ENCODE measurements around the gene RFX7. TPM values are rescaled to one million over a fixed set of nuclear protein-coding genes. Genes with fewer than 3 reads are reported as not detected.

Gene RFX7
- total and polyA plus RNA-seq, 2 of the 8 experiments (the other 6 are each of a cell fraction or from before 2014, with no cell fraction given) = 10.4 to 40.9 TPM

DNA sequence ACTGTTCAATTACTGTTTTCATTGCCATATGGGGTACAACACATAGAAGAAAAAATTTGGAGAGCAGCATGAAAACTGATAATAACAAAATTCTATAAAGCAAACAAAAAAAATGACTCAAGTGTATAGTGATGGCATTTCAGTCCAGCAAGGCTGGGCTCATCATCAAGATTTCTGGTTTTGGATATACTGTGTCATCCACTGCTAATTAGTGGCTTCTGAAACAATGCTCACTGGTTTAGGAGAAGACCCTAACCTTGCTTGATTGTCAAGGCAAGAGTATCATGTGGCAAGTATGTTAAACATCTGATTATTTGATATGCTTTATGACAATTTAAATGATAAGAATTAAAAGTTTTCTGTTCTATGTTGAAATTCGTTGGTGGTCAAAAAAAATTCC is 96.9 kb downstream of the RFX7 start:
- peaks cover 0 to 22% (median 11%) of the 10 kb centered on the region in 4 experiments; a peak in 4 of 8 replicates for H3K36me3 ChIP-seq (ENCODE audit: control insufficient read depth in 2 of 4, insufficient read depth in 4 of 4, low read length in 3 of 4)
- H4K91ac ChIP-seq (replicated peaks; ENCODE audit: insufficient read length, low read length) = no peak overlapping the region
- H4K20me1 ChIP-seq (replicated peaks in 1 of 2; ENCODE audit: control insufficient read depth in 1 of 2, insufficient read depth in 2 of 2, low read length in 2 of 2) = peaks cover 2 to 6% of the 10 kb centered on the region in 2 experiments
- no peaks in the 10 kb centered on the region; a peak in 1 of 7 replicates for H3K4me1 ChIP-seq (replicated peaks in 1 of 4; ENCODE audit: control insufficient read depth in 3 of 4, insufficient read depth in 4 of 4, low read length in 3 of 4)
- ChIA-PET CTCF (ENCODE audit: partially characterized antibody) (no interaction called here), POLR2A (ENCODE audit: partially characterized antibody) (no interaction called here)
- H3K14ac ChIP-seq (ENCODE audit: insufficient read length) = no peak overlapping the region
- TF ChIP-seq JUND (IDR thresholded peaks at IDR 0.05; ENCODE audit: low read length) = no peak
- no peak for TF ChIP-seq RFX5 (IDR thresholded peaks at IDR 0.05; ENCODE audit: borderline replicate concordance, low read depth, low read length)
- no peak for TF ChIP-seq SAP30 (IDR thresholded peaks at IDR 0.05; ENCODE audit: insufficient read depth, insufficient replicate concordance, low read length)
- TF ChIP-seq RXRA (IDR thresholded peaks at IDR 0.05; ENCODE audit: insufficient read depth, low read depth, low read length) = no peak
- no peak for TF ChIP-seq SP4 (IDR thresholded peaks at IDR 0.05; ENCODE audit: low read length)
- no peak for TF ChIP-seq HDAC2 (IDR thresholded peaks at IDR 0.05; ENCODE audit: borderline replicate concordance in 1 of 2, low read depth in 2 of 2, low read length in 2 of 2)
- no peak for TF ChIP-seq CBX5 (IDR thresholded peaks at IDR 0.05; ENCODE audit: low read depth, low read length)
- TF ChIP-seq BRCA1 (IDR thresholded peaks at IDR 0.05; ENCODE audit: low read depth, low read length) = no peak
- no peak for TF ChIP-seq SUZ12 (IDR thresholded peaks at IDR 0.05; ENCODE audit: low read length)
- no peak for TF ChIP-seq KDM5A (IDR thresholded peaks at IDR 0.05; ENCODE audit: low read length)
- H3K23me2 ChIP-seq (ENCODE audit: low read depth, low read length) = no peaks in the 10 kb centered on the region
- H3K4me3 ChIP-seq (ENCODE audit: extremely low read depth in 1 of 4, insufficient read depth in 2 of 4, low read depth in 3 of 4, low read length in 4 of 4) = no peak overlapping the region
- H4K5ac ChIP-seq (ENCODE audit: insufficient read length, low read depth, low read length) = no peak overlapping the region
- no peak overlapping the region for H2BK120ac ChIP-seq (replicated peaks; ENCODE audit: low read depth, low read length)
- H2AFZ ChIP-seq (ENCODE audit: low read length) = no peak overlapping the region
- H3K18ac ChIP-seq (ENCODE audit: extremely low read depth, low read length) = no peak overlapping the region
- H3K4ac ChIP-seq (replicated peaks; ENCODE audit: insufficient read length, low read depth, low read length) = no peak overlapping the region
- no peak overlapping the region for H3K27ac ChIP-seq (ENCODE audit: low read depth, low read length)
- H2BK12ac ChIP-seq (ENCODE audit: low read depth, low read length) = no peak overlapping the region
- no peak overlapping the region for H2BK15ac ChIP-seq (ENCODE audit: low read length)
- FAIRE-seq (no peak), DNase-seq (ENCODE audit: low read depth in 1 of 2, low spot score in 2 of 2) (no peak)
- no peak overlapping the region for H3K9ac ChIP-seq (replicated peaks in 1 of 4; ENCODE audit: extremely low read depth in 1 of 4, low read depth in 3 of 4, low read length in 3 of 4)
- H3K27me3 ChIP-seq (replicated peaks in 1 of 4; ENCODE audit: control insufficient read depth in 3 of 4, extremely low read depth in 1 of 4, insufficient read depth in 3 of 4, low read length in 3 of 4) = no peaks in the 10 kb centered on the region
- H3K4me2 ChIP-seq (ENCODE audit: insufficient read depth in 1 of 2, low read depth in 2 of 2, low read length in 2 of 2) = no peak overlapping the region
- H2BK5ac ChIP-seq (ENCODE audit: low read depth, low read length) = no peak overlapping the region
- no peak overlapping the region for H4K8ac ChIP-seq (ENCODE audit: extremely low read depth, insufficient read depth, low read length)
- H3K79me2 ChIP-seq (ENCODE audit: control insufficient read depth in 1 of 2, insufficient read depth in 2 of 2, low read length in 2 of 2) = peaks cover 0 to 68% of the 10 kb centered on the region in 2 experiments; a peak in 2 of 4 replicates
- 0 out of 4 replicates have a peak, but pooled peaks cover 0 to 2% of the 10 kb centered on the region in 2 experiments for H3K9me3 ChIP-seq (ENCODE audit: insufficient read depth in 2 of 2, low read depth in 1 of 2, low read length in 1 of 2)
- no peak overlapping the region for H2AK5ac ChIP-seq (ENCODE audit: low read depth, low read length)
- WGBS, 2 experiments (ENCODE audit: extremely low coverage in 1 of 2, insufficient coverage in 1 of 2, insufficient read length in 1 of 2, insufficient replicate concordance in 2 of 2, low coverage in 1 of 2, low lambda C conversion rate in 2 of 2, missing lambda C conversion rate in 1 of 2) = 88% methylated on average over 1 of the region's 1 CpG; no CpG with 5 or more reads in 1 of the 2 experiments
- no peak overlapping the region for H2BK20ac ChIP-seq (ENCODE audit: low read length)
- H3K79me1 ChIP-seq (ENCODE audit: low read depth, low read length) = peaks cover 10% of the 10 kb centered on the region; the same call in 1 of the 2 replicates
- no peak overlapping the region for H3K23ac ChIP-seq (ENCODE audit: insufficient read length)
- H3K56ac ChIP-seq (replicated peaks; ENCODE audit: insufficient read length, low read depth, low read length) = no peak overlapping the region

Data from H1 (cell line).